SK-N-SH treated with all-trans-retinoic acid at 6 μM for 48 hours (cell line): ENCODE results near the gene KRT83.

Experiments
- ATAC-seq: fragments of 200-7000 bp; cut with Tn5 transposase; 3 replicates; pipeline ENCODE4 v1.9.1; 2020; ENCODE audit warnings: mild to moderate bottlenecking, moderate library complexity
- ARNTL ChIP-seq: fragments of 450-650 bp; formaldehyde crosslinking; IDR thresholded peaks from 2 replicates; pipeline ENCODE4 v1.5.0; 2020; ENCODE audit warnings: low read depth, mild to moderate bottlenecking, moderate library complexity, borderline replicate concordance
- BACH2 ChIP-seq: fragments of 250-450 bp; sonication (Bioruptor Pico); IDR thresholded peaks from 2 replicates; pipeline ENCODE4 v1.9.0; 2021; ENCODE audit warnings: mild to moderate bottlenecking, borderline replicate concordance
- CSDC2 ChIP-seq: fragments of 250-450 bp; sonication (Bioruptor Pico); IDR thresholded peaks from 2 replicates; pipeline ENCODE4 v1.5.0; 2020; ENCODE audit warnings: mild to moderate bottlenecking, moderate library complexity
- ESRRG ChIP-seq: fragments of 250-450 bp; sonication (Bioruptor Pico); IDR thresholded peaks from 2 replicates; pipeline ENCODE4 v1.6.1; 2021; ENCODE audit warnings: mild to moderate bottlenecking
- ISL1 ChIP-seq: fragments of 250-450 bp; sonication (Bioruptor Pico); IDR thresholded peaks from 2 replicates; pipeline ENCODE4 v2.1.2; 2022; ENCODE audit warnings: mild to moderate bottlenecking, moderate library complexity
- OSR1 ChIP-seq: fragments of 250-450 bp; sonication (Bioruptor Pico); IDR thresholded peaks from 2 replicates; pipeline ENCODE4 v1.8.0; 2022; ENCODE audit warnings: moderate library complexity, mild to moderate bottlenecking, inconsistent platforms
- PPARA ChIP-seq: fragments of 250-450 bp; sonication (Bioruptor Pico); IDR thresholded peaks from 2 replicates; pipeline ENCODE4 v1.5.0; 2020; ENCODE audit warnings: mild to moderate bottlenecking, borderline replicate concordance
- RARB ChIP-seq: fragments of 250-450 bp; sonication (Bioruptor Pico); IDR thresholded peaks from 2 replicates; pipeline ENCODE4 v1.8.0; 2021; ENCODE audit warnings: mild to moderate bottlenecking, moderate library complexity
- SNAI2 ChIP-seq: fragments of 250-450 bp; sonication (Bioruptor Pico); IDR thresholded peaks from 2 replicates; pipeline ENCODE4 v1.5.0; 2020; ENCODE audit warnings: mild to moderate bottlenecking, moderate library complexity
- TCF4 ChIP-seq: fragments of 250-450 bp; sonication (Bioruptor Pico); IDR thresholded peaks from 2 replicates; pipeline ENCODE4 v1.8.0; 2021; ENCODE audit warnings: mild to moderate bottlenecking, moderate library complexity, borderline replicate concordance
- TOX ChIP-seq: fragments of 250-450 bp; sonication (Bioruptor Pico); IDR thresholded peaks from 2 replicates; pipeline ENCODE4 v1.8.0; 2021; ENCODE audit warnings: mild to moderate bottlenecking, moderate library complexity, borderline replicate concordance
- ZC3H10 ChIP-seq: fragments of 250-450 bp; sonication (Bioruptor Pico); IDR thresholded peaks from 2 replicates; pipeline ENCODE4 v1.5.1; 2021; ENCODE audit warnings: mild to moderate bottlenecking, moderate library complexity
- ZFP3 ChIP-seq: fragments of 250-450 bp; sonication (Bioruptor Pico); IDR thresholded peaks from 2 replicates; pipeline ENCODE4 v1.5.0; 2020; ENCODE audit warnings: mild to moderate bottlenecking, moderate library complexity
- ZFP30 ChIP-seq: fragments of 450-650 bp; formaldehyde crosslinking; IDR thresholded peaks from 2 replicates; pipeline ENCODE4 v1.5.0; 2022; ENCODE audit warnings: mild to moderate bottlenecking, moderate library complexity
- ZNF70 ChIP-seq: fragments of 450-650 bp; formaldehyde crosslinking; IDR thresholded peaks from 2 replicates; pipeline ENCODE4 v1.5.0; 2020; ENCODE audit warnings: mild to moderate bottlenecking, moderate library complexity
- ZNF8 ChIP-seq: fragments of 450-650 bp; formaldehyde crosslinking; IDR thresholded peaks from 2 replicates; pipeline ENCODE4 v1.5.0; 2020; ENCODE audit warnings: mild to moderate bottlenecking, moderate library complexity
- TF ChIP-seq, protein P1 (sequence below): fragments of 250-450 bp; sonication (Bioruptor Pico); IDR thresholded peaks from 2 replicates; pipeline ENCODE4 v1.8.0; 2021; ENCODE audit warnings: low read depth, mild to moderate bottlenecking, moderate library complexity, borderline replicate concordance
- TF ChIP-seq, protein P2 (sequence below): fragments of 250-450 bp; sonication (Bioruptor Pico); IDR thresholded peaks from 2 replicates; pipeline ENCODE4 v1.5.1; 2020; ENCODE audit warnings: low read depth, mild to moderate bottlenecking, moderate library complexity
- TF ChIP-seq, protein P3 (sequence below): fragments of 250-450 bp; sonication (Bioruptor Pico); IDR thresholded peaks from 2 replicates; pipeline ENCODE4 v1.5.0; 2020; ENCODE audit warnings: mild to moderate bottlenecking, moderate library complexity
- TF ChIP-seq, protein P4 (sequence below): fragments of 250-450 bp; sonication (Bioruptor Pico); IDR thresholded peaks from 2 replicates; pipeline ENCODE4 v1.5.1; 2021; ENCODE audit warnings: mild to moderate bottlenecking, moderate library complexity

The KRT83 gene

DNA sequence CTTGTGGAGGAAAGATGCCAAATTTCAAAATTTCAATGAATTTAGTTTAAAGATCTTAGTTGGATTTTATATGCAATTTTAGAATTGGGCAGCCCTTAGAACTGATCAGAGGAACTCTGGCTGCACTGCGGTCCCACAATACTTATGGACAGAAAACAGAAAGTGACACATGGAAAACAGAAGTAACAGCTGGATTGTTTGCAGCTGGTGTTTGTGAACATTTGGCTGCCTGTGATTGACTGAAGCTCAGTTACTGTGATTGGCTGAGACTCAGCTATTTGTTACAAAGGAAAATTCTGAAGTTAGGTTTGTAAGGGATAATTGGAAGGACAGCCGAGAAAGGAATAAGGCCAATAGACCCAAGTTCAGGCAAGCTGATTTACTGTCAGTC is 56.8 kb downstream of the KRT83 start:
- TF ChIP-seq, protein P1, sequence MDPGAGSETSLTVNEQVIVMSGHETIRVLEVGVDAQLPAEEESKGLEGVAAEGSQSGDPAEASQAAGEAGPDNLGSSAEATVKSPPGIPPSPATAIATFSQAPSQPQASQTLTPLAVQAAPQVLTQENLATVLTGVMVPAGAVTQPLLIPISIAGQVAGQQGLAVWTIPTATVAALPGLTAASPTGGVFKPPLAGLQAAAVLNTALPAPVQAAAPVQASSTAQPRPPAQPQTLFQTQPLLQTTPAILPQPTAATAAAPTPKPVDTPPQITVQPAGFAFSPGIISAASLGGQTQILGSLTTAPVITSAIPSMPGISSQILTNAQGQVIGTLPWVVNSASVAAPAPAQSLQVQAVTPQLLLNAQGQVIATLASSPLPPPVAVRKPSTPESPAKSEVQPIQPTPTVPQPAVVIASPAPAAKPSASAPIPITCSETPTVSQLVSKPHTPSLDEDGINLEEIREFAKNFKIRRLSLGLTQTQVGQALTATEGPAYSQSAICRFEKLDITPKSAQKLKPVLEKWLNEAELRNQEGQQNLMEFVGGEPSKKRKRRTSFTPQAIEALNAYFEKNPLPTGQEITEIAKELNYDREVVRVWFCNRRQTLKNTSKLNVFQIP, result no peak
- no peak for TF ChIP-seq ZC3H10
- TF ChIP-seq BACH2, result no peak
- TF ChIP-seq ZNF8 (CRISPR knock-in tag), result no peak
- TF ChIP-seq TCF4, result no peak
- no peak for TF ChIP-seq ZFP3
- TF ChIP-seq ISL1 (CRISPR knock-in tag), result no peak
- no peak for TF ChIP-seq OSR1 (CRISPR knock-in tag)
- TF ChIP-seq SNAI2 (CRISPR knock-in tag), result no peak
- TF ChIP-seq ARNTL (CRISPR knock-in tag), result no peak
- TF ChIP-seq RARB, result no peak
- TF ChIP-seq PPARA (CRISPR knock-in tag), result no peak
- no peak for TF ChIP-seq ZNF70 (CRISPR knock-in tag)
- TF ChIP-seq, protein P2, sequence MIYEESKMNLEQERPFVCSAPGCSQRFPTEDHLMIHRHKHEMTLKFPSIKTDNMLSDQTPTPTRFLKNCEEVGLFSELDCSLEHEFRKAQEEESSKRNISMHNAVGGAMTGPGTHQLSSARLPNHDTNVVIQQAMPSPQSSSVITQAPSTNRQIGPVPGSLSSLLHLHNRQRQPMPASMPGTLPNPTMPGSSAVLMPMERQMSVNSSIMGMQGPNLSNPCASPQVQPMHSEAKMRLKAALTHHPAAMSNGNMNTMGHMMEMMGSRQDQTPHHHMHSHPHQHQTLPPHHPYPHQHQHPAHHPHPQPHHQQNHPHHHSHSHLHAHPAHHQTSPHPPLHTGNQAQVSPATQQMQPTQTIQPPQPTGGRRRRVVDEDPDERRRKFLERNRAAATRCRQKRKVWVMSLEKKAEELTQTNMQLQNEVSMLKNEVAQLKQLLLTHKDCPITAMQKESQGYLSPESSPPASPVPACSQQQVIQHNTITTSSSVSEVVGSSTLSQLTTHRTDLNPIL, result no peak
- TF ChIP-seq, protein P3, sequence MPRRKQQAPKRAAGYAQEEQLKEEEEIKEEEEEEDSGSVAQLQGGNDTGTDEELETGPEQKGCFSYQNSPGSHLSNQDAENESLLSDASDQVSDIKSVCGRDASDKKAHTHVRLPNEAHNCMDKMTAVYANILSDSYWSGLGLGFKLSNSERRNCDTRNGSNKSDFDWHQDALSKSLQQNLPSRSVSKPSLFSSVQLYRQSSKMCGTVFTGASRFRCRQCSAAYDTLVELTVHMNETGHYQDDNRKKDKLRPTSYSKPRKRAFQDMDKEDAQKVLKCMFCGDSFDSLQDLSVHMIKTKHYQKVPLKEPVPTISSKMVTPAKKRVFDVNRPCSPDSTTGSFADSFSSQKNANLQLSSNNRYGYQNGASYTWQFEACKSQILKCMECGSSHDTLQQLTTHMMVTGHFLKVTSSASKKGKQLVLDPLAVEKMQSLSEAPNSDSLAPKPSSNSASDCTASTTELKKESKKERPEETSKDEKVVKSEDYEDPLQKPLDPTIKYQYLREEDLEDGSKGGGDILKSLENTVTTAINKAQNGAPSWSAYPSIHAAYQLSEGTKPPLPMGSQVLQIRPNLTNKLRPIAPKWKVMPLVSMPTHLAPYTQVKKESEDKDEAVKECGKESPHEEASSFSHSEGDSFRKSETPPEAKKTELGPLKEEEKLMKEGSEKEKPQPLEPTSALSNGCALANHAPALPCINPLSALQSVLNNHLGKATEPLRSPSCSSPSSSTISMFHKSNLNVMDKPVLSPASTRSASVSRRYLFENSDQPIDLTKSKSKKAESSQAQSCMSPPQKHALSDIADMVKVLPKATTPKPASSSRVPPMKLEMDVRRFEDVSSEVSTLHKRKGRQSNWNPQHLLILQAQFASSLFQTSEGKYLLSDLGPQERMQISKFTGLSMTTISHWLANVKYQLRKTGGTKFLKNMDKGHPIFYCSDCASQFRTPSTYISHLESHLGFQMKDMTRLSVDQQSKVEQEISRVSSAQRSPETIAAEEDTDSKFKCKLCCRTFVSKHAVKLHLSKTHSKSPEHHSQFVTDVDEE (CRISPR knock-in tag), result no peak
- TF ChIP-seq, protein P4, sequence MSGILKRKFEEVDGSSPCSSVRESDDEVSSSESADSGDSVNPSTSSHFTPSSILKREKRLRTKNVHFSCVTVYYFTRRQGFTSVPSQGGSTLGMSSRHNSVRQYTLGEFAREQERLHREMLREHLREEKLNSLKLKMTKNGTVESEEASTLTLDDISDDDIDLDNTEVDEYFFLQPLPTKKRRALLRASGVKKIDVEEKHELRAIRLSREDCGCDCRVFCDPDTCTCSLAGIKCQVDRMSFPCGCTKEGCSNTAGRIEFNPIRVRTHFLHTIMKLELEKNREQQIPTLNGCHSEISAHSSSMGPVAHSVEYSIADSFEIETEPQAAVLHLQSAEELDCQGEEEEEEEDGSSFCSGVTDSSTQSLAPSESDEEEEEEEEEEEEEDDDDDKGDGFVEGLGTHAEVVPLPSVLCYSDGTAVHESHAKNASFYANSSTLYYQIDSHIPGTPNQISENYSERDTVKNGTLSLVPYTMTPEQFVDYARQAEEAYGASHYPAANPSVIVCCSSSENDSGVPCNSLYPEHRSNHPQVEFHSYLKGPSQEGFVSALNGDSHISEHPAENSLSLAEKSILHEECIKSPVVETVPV, result no peak
- no peak for TF ChIP-seq CSDC2 (CRISPR knock-in tag)
- no peak for TF ChIP-seq ESRRG (CRISPR knock-in tag)
- TF ChIP-seq ZFP30, result no peak
- TF ChIP-seq TOX (CRISPR knock-in tag), result no peak
- ATAC-seq, result no peak
